ENCODE data around the gene NYAP2. TPM values are rescaled to one million over a fixed set of nuclear protein-coding genes. Genes with fewer than 3 reads are reported as not detected.

The NYAP2 gene
- total RNA-seq, 2 experiments from 2014 or later = not detected

GRCh38 chr2:225660262-225661131 is 261.0 kb downstream of the NYAP2 start:
- ATAC-seq = peak; percentile 81

GRCh38 chr2:225662101-225662500 is 262.6 kb downstream of the NYAP2 start:
- Mint-ChIP-seq H3K4me3 (no peak overlapping the region), H3K27ac (no peak overlapping the region), H3K36me3 (ENCODE audit: low read depth) (no peaks in the 10 kb centered on the region), H3K27me3 (ENCODE audit: low read depth) (peaks cover 20% of the 10 kb centered on the region), H3K4me1 (ENCODE audit: low read depth) (no peaks in the 10 kb centered on the region), H3K9me3 (ENCODE audit: insufficient read depth) (no peaks in the 10 kb centered on the region)
- no peak for ATAC-seq
- POLR2A ChIA-PET = no interaction called here
- DNase-seq = no peak
- CTCF ChIA-PET = interaction anchor here (2.8 kb wide), 1 partner anchor 378 kb away, joined by 28 read pairs; no protein-coding TSS in a partner anchor

More at GRCh38 chr2:225660262-225661131, 261.0 kb downstream of the NYAP2 start:
- Mint-ChIP-seq H3K36me3 (ENCODE audit: low read depth) (no peaks in the 10 kb centered on the region), H3K27me3 (ENCODE audit: low read depth) (peaks cover 18% of the 10 kb centered on the region), H3K4me3 (no peak overlapping the region), H3K9me3 (ENCODE audit: insufficient read depth) (no peaks in the 10 kb centered on the region), H3K27ac (no peak overlapping the region), H3K4me1 (ENCODE audit: low read depth) (no peaks in the 10 kb centered on the region)
- ChIA-PET POLR2A (no interaction called here), CTCF (interaction anchor here (0.8 to 2.8 kb wide), 10 partner anchors 9 to 1142 kb away, joined by 3 to 28 read pairs (median 3); no protein-coding TSS in a partner anchor)
- DNase-seq = peak; percentile 83

- Mint-ChIP-seq H3K27me3 (ENCODE audit: low read depth) (peaks cover 10% of the 10 kb centered on the region), H3K36me3 (ENCODE audit: low read depth) (no peaks in the 10 kb centered on the region), H3K9me3 (ENCODE audit: insufficient read depth) (no peaks in the 10 kb centered on the region), H3K4me1 (ENCODE audit: low read depth) (no peaks in the 10 kb centered on the region), H3K27ac (no peak overlapping the region), H3K4me3 (no peak overlapping the region)
- ATAC-seq (no peak), DNase-seq (no peak)
- CTCF ChIA-PET = interaction anchor here (1.3 to 4.1 kb wide), 3 partner anchors 1134 to 1317 kb away, joined by 3 to 30 read pairs (median 5); partner anchors contain the start of gene IRS1
- POLR2A ChIA-PET = no interaction called here
Observed at GRCh38 chr2:225667445-225667844, 267.9 kb downstream of the NYAP2 start.

- ChIA-PET CTCF (interaction anchor here (1.0 to 1.6 kb wide), 3 partner anchors 8 to 1317 kb away, joined by 4 to 10 read pairs (median 5); no protein-coding TSS in a partner anchor), POLR2A (no interaction called here)
- no peak overlapping the region for H3K4me3 Mint-ChIP-seq
- H3K27me3 Mint-ChIP-seq (ENCODE audit: low read depth) = peaks cover 8% of the 10 kb centered on the region
- H3K9me3 Mint-ChIP-seq (ENCODE audit: insufficient read depth) = no peaks in the 10 kb centered on the region
- no peak overlapping the region for H3K27ac Mint-ChIP-seq
- ATAC-seq = peak; percentile 90
- peak; percentile 37 for DNase-seq
- H3K4me1 Mint-ChIP-seq (ENCODE audit: low read depth) = no peaks in the 10 kb centered on the region
- H3K36me3 Mint-ChIP-seq (ENCODE audit: low read depth) = no peaks in the 10 kb centered on the region
Observed at GRCh38 chr2:225668606-225669266, 269.2 kb downstream of the NYAP2 start.

GRCh38 chr2:225670111-225670974 is 270.8 kb downstream of the NYAP2 start:
- H3K4me3 Mint-ChIP-seq = no peak overlapping the region
- H3K27me3 Mint-ChIP-seq (ENCODE audit: low read depth) = peaks cover 6% of the 10 kb centered on the region
- POLR2A ChIA-PET = no interaction called here
- no peak overlapping the region for H3K27ac Mint-ChIP-seq
- ATAC-seq (no peak), DNase-seq (no peak)
- H3K9me3 Mint-ChIP-seq (ENCODE audit: insufficient read depth) = no peaks in the 10 kb centered on the region
- no peaks in the 10 kb centered on the region for H3K4me1 Mint-ChIP-seq (ENCODE audit: low read depth)
- CTCF ChIA-PET = interaction anchor here (1.0 to 1.6 kb wide), 3 partner anchors 9 to 1315 kb away, joined by 4 to 10 read pairs (median 5); no protein-coding TSS in a partner anchor
- no peaks in the 10 kb centered on the region for H3K36me3 Mint-ChIP-seq (ENCODE audit: low read depth)

- ATAC-seq = no peak
- no peaks in the 10 kb centered on the region for H3K36me3 Mint-ChIP-seq (ENCODE audit: low read depth)
Observed at GRCh38 chr2:225678792-225679191, 279.3 kb downstream of the NYAP2 start.

GRCh38 chr2:225683258-225683657 is 283.7 kb downstream of the NYAP2 start:
- Mint-ChIP-seq H3K4me3 (no peak overlapping the region), H3K27me3 (ENCODE audit: low read depth) (peaks cover 6% of the 10 kb centered on the region), H3K27ac (no peak overlapping the region), H3K36me3 (ENCODE audit: low read depth) (no peaks in the 10 kb centered on the region), H3K9me3 (ENCODE audit: insufficient read depth) (no peaks in the 10 kb centered on the region), H3K4me1 (ENCODE audit: low read depth) (no peaks in the 10 kb centered on the region)
- POLR2A ChIA-PET = no interaction called here
- ATAC-seq (no peak), DNase-seq (no peak)
- CTCF ChIA-PET = no interaction called here

More at GRCh38 chr2:225678792-225679191, 279.3 kb downstream of the NYAP2 start:
- no peak overlapping the region for H3K27ac Mint-ChIP-seq
- no peak overlapping the region for H3K4me3 Mint-ChIP-seq
- H3K4me1 Mint-ChIP-seq (ENCODE audit: low read depth) = no peaks in the 10 kb centered on the region
- ChIA-PET POLR2A (no interaction called here), CTCF (no interaction called here)
- peaks cover 2% of the 10 kb centered on the region for H3K27me3 Mint-ChIP-seq (ENCODE audit: low read depth)
- no peak for DNase-seq
- H3K9me3 Mint-ChIP-seq (ENCODE audit: insufficient read depth) = no peaks in the 10 kb centered on the region

- ATAC-seq (no peak), DNase-seq (no peak)
- CTCF ChIA-PET = no interaction called here
- POLR2A ChIA-PET = no interaction called here
- H3K27me3 Mint-ChIP-seq (ENCODE audit: low read depth) = peaks cover 3% of the 10 kb centered on the region
- H3K27ac Mint-ChIP-seq = no peak overlapping the region
- H3K4me3 Mint-ChIP-seq = no peak overlapping the region
- H3K9me3 Mint-ChIP-seq (ENCODE audit: insufficient read depth) = no peaks in the 10 kb centered on the region
- no peaks in the 10 kb centered on the region for H3K36me3 Mint-ChIP-seq (ENCODE audit: low read depth)
- H3K4me1 Mint-ChIP-seq (ENCODE audit: low read depth) = no peaks in the 10 kb centered on the region
Observed at GRCh38 chr2:225690153-225690552, 290.6 kb downstream of the NYAP2 start.

GRCh38 chr2:225691711-225692110 is 292.2 kb downstream of the NYAP2 start:
- ChIA-PET POLR2A (interaction anchor here (0.6 kb wide), 1 partner anchor 1464 kb away, joined by 3 read pairs; no protein-coding TSS in a partner anchor), CTCF (no interaction called here)
- H3K27me3 Mint-ChIP-seq (ENCODE audit: low read depth) = no peaks in the 10 kb centered on the region
- DNase-seq = no peak
- H3K4me3 Mint-ChIP-seq = no peak overlapping the region
- no peak overlapping the region for H3K27ac Mint-ChIP-seq
- no peak for ATAC-seq
- H3K4me1 Mint-ChIP-seq (ENCODE audit: low read depth) = no peaks in the 10 kb centered on the region
- no peaks in the 10 kb centered on the region for H3K9me3 Mint-ChIP-seq (ENCODE audit: insufficient read depth)
- no peaks in the 10 kb centered on the region for H3K36me3 Mint-ChIP-seq (ENCODE audit: low read depth)

- H3K27me3 Mint-ChIP-seq (ENCODE audit: low read depth) = no peaks in the 10 kb centered on the region
- CTCF ChIA-PET = no interaction called here
- POLR2A ChIA-PET = no interaction called here
- ATAC-seq (no peak), DNase-seq (no peak)
- H3K9me3 Mint-ChIP-seq (ENCODE audit: insufficient read depth) = no peaks in the 10 kb centered on the region
- H3K4me1 Mint-ChIP-seq (ENCODE audit: low read depth) = no peaks in the 10 kb centered on the region
- no peak overlapping the region for H3K4me3 Mint-ChIP-seq
- H3K36me3 Mint-ChIP-seq (ENCODE audit: low read depth) = no peaks in the 10 kb centered on the region
- H3K27ac Mint-ChIP-seq = no peak overlapping the region
Observed at GRCh38 chr2:225693259-225693658, 293.7 kb downstream of the NYAP2 start.

GRCh38 chr2:225694664-225695063 is 295.2 kb downstream of the NYAP2 start:
- Mint-ChIP-seq H3K9me3 (ENCODE audit: insufficient read depth) (no peaks in the 10 kb centered on the region), H3K36me3 (ENCODE audit: low read depth) (no peaks in the 10 kb centered on the region), H3K27ac (no peak overlapping the region), H3K27me3 (ENCODE audit: low read depth) (no peaks in the 10 kb centered on the region), H3K4me3 (no peak overlapping the region), H3K4me1 (ENCODE audit: low read depth) (no peaks in the 10 kb centered on the region)
- no peak for ATAC-seq
- ChIA-PET CTCF (no interaction called here), POLR2A (no interaction called here)
- no peak for DNase-seq

Measured in activated CD8-positive, alpha-beta T cell treated with anti-CD3 and anti-CD28 coated beads, Interleukin-2, amount 10 ng/mL, durations not matched to agents 7 days and 5 days (primary cell).